ENCODE results near the gene PRRC2B.

DNA sequence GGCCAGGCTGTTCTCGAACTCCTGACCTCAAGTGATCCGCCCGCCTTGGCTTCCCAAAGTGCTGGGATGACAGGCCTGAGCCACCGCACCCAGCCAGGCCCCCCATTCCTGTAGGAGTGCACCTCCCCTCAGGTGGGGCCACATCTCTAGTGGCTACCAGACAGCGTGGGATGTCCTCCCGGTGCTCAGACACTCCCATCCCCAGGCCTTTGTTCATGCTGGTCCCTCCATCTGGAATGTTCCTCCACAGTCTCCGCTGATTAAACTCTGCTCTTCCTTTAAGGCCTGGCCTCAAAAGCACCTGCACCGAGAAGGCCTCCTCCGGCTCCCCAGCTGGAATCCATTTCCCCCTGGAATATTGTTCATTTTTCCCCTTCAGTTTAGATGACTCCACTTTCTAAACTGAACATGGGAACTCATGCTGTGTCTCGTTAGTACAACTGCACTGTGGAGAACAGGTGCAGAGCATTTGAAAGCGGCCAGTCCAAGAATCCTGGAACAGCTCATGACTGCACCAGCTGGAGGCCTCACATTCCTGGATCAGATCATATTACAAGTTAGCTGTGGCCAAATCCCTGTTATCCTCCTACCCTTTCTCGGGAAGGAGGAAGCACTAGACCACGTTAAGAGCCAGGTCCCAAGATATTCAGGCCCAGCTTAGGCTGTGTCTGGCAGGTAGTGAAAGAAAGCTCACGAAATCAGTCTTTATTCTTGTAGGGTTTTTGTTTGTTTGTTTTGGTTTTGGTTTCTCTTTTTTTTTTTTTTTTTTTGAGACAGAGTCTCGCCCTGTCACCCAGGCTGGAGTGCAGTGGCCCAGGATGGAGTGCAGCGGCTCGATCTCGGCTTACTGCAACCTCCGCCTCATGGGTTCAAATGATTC is 10.8 kb upstream of the PRRC2B start:
- TF ChIP-seq POLR2A (IDR thresholded peaks at IDR 0.05; ENCODE audit: low read length) (no peak), GATA1 (IDR thresholded peaks at IDR 0.05; ENCODE audit: low read depth, low read length) (no peak)

All from erythroblast (primary cell).